Left lung (tissue), 10 donors: ENCODE results near the gene DDAH1. TPM values are rescaled to one million over a fixed set of nuclear protein-coding genes. Genes with fewer than 3 reads are reported as not detected.

Experiments
- ATAC-seq: fragments of 200-7000 bp; cut with Tn5 transposase; one replicate; pipeline ENCODE4 v1.9.1; 2020; ENCODE audit warnings: moderate library complexity
- DNase-seq, 4 donors: peaks; one replicate each; pipeline ENCODE4 v3.0.0-alpha.2; 2013 to 2020
- H3K27ac ChIP-seq, 2 donors: fragments of 200-600 bp; sonication (generic) in 1 of 2; one replicate each; pipeline versions ENCODE4 v1.5.0 to v1.8.0; 2020 to 2021
- H3K27me3 ChIP-seq, 2 donors: fragments of 200-600 bp; sonication (generic) in 1 of 2; one replicate each; pipeline versions ENCODE4 v1.5.0 to v1.8.0; 2020 to 2021
- H3K36me3 ChIP-seq, 2 donors: fragments of 200-600 bp; sonication (generic) in 1 of 2; one replicate each; pipeline versions ENCODE4 v1.5.0 to v1.8.0; 2020 to 2021
- H3K4me1 ChIP-seq, 2 donors: fragments of 200-600 bp; one replicate each; pipeline ENCODE4 v1.8.0; 2021
- H3K4me3 ChIP-seq, 2 donors: fragments of 200-600 bp; sonication (generic) in 1 of 2; one replicate each; pipeline versions ENCODE4 v1.5.0 to v1.8.0; 2020 to 2021; ENCODE audit warnings: mild to moderate bottlenecking in 1 of 2
- H3K9me3 ChIP-seq, 2 donors: fragments of 200-600 bp; sonication (generic) in 1 of 2; one replicate each; pipeline versions ENCODE4 v1.5.0 to v1.8.0; 2020 to 2021
- intact Hi-C, 2 donors: fragments of 100-400 bp; cut with DNase I; formaldehyde crosslinking; loops; one replicate each; pipeline versions ENCODE4 v1.11.2 to v1.14.2; 2022
- polyA plus RNA-seq, 6 donors: library from polyadenylated mRNA; unstranded; fragments of 120-200 nt; gene quantifications; one replicate each; pipeline ENCODE4 v1.2.1, GENCODE V29; 2013; ENCODE audit not compliant: insufficient read length in 6 of 6
- total RNA-seq, 2 donors: library from RNA; stranded (reverse); fragmentation: NEBNext Ultra II Directional; extraction: Animal tissue kit (Norgen Biotek cat#: 25700); gene quantifications; one replicate each; pipeline ENCODE4 v1.2.1, GENCODE V29; 2021
- TF ChIP-seq, protein P1 (sequence below), 2 donors: fragments of 200-600 bp; sonication (generic) in 1 of 2; IDR thresholded peaks; one replicate each; pipeline versions ENCODE4 v1.5.0 to v1.8.0; 2021; ENCODE audit warnings: antibody characterized with exemption in 2 of 2
- donor health status: DM: no; HTN: yes; CAD: no.
- donor health status: DM: no; HTN: no; CAD: no.

DDAH1 gene
- total and polyA plus RNA-seq, 8 donors = 71.5 to 121 (median 89.8) TPM

DNA sequence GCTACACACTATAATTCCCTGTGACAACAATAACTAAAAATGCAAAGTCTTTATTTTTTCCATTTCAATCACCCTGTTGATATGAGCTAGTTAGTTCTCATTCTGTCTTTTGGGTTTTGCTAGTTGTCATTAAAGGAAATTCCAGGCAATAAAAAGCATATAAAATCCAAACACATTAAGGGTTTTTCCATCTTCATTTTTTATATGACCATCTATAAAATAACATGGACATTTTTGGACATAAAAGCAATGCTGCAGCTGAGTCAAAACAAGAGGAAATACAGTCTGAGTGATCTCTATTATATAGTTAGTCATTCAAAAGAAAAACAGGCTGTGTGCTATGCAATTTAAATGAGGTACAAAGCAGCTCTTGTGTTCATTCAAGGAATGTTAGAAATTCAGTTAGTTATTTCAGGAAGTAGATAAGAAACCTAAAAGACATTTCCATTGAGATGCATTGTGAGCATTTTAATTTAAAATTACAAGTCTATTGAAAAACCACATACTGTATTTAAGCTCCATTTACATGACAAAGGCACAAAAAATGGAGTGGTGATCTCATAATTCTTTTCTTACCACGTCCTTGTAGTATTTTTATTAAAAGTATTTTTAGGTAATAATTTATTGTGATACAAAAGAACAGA is 121.2 kb downstream of the DDAH1 start:
- ATAC-seq (peak; percentile 59), DNase-seq (no peak)
- H3K4me3 ChIP-seq = no peak overlapping the region
- H3K4me1 ChIP-seq = peaks cover 0 to 14% of the 10 kb centered on the region in 2 donors
- H3K36me3 ChIP-seq = no peaks in the 10 kb centered on the region
- peak overlapping the region; percentile 20 to 41 for H3K27ac ChIP-seq
- TF ChIP-seq, protein P1, sequence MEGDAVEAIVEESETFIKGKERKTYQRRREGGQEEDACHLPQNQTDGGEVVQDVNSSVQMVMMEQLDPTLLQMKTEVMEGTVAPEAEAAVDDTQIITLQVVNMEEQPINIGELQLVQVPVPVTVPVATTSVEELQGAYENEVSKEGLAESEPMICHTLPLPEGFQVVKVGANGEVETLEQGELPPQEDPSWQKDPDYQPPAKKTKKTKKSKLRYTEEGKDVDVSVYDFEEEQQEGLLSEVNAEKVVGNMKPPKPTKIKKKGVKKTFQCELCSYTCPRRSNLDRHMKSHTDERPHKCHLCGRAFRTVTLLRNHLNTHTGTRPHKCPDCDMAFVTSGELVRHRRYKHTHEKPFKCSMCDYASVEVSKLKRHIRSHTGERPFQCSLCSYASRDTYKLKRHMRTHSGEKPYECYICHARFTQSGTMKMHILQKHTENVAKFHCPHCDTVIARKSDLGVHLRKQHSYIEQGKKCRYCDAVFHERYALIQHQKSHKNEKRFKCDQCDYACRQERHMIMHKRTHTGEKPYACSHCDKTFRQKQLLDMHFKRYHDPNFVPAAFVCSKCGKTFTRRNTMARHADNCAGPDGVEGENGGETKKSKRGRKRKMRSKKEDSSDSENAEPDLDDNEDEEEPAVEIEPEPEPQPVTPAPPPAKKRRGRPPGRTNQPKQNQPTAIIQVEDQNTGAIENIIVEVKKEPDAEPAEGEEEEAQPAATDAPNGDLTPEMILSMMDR (IDR thresholded peaks at IDR 0.05) = no peak
- intact Hi-C loops = no loop called here
- H3K27me3 ChIP-seq = no peaks in the 10 kb centered on the region
- H3K9me3 ChIP-seq = no peaks in the 10 kb centered on the region

DNA sequence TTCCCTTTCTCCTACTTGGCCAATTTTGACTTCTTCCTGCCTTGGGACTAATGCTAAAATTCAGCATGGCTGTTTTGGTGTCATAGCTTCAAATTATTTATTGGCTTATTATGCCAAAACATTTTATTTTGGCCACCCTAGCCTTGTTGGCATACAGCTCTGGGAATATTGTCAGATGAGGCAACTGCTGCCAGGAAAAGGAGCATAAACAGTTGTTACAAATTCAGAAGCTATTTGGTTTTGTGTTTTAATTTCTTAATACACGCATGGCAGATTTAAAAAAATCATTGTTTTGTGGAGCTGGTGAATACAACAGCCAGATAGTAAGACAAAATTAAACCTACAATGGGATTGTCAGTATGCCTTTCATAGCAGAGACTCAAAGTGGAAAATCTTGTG is 121.7 kb downstream of the DDAH1 start:
- Histone ChIP-seq H3K36me3 (no peaks in the 10 kb centered on the region), H3K27ac (peak overlapping the region; percentile 20 to 41), H3K4me3 (no peak overlapping the region), H3K4me1 (peaks cover 0 to 14% of the 10 kb centered on the region in 2 donors), H3K27me3 (no peaks in the 10 kb centered on the region), H3K9me3 (no peaks in the 10 kb centered on the region)
- no peak for ATAC-seq
- intact Hi-C loops = no loop called here
- no peak for DNase-seq
- TF ChIP-seq, protein P1 (IDR thresholded peaks at IDR 0.05) = no peak

DNA sequence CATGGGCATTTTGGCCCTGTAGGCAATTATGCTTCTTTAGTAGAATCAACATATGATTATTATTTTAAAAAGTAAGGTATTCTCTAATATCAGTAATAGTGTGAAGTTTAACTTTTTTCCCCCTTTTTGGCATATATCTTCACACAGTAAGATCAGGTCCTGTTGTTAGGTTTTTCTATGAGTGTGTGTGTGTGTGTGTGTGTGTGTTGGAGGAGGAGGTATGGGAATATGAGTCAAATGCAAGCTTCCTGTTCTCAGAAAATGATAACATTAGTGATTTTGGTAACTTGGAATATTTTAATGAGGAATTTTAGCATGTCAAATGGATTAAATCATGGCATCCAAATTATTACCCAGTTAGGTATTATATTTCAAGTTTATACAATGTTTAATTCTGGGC is 122.8 kb downstream of the DDAH1 start:
- no peak overlapping the region for H3K27ac ChIP-seq
- no peak overlapping the region for H3K4me3 ChIP-seq
- no peak for ATAC-seq
- TF ChIP-seq, protein P1 (IDR thresholded peaks at IDR 0.05) = no peak
- no peaks in the 10 kb centered on the region for H3K27me3 ChIP-seq
- no peak for DNase-seq
- peaks cover 0 to 14% of the 10 kb centered on the region in 2 donors for H3K4me1 ChIP-seq
- H3K9me3 ChIP-seq = no peaks in the 10 kb centered on the region
- intact Hi-C loops = no loop called here
- H3K36me3 ChIP-seq = no peaks in the 10 kb centered on the region

DNA sequence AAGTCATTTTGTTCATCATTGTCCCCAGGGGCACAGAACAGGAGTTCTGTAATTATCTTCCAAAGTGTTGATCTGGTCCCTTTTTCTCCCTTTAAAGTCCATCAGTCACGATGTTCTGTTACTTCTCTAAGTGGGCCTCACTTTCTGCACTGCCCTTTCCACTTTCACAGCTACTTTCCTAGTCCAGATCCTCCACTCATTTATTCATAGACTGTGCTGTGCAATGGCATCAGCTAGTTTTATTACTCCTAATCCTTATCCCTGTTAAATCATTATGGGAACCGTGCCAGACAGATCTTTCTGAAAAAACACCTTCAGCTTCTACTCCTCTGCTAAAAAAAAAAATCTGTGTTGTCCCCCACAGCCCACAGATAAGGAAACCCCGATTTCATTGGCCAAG is 124.5 kb downstream of the DDAH1 start:
- ATAC-seq (no peak), DNase-seq (no peak)
- Histone ChIP-seq H3K9me3 (no peaks in the 10 kb centered on the region), H3K4me3 (no peak overlapping the region), H3K27ac (no peak overlapping the region), H3K27me3 (no peaks in the 10 kb centered on the region), H3K36me3 (no peaks in the 10 kb centered on the region), H3K4me1 (peaks cover 0 to 14% of the 10 kb centered on the region in 2 donors)
- TF ChIP-seq, protein P1 (IDR thresholded peaks at IDR 0.05) = no peak
- intact Hi-C loops = no loop called here

DNA sequence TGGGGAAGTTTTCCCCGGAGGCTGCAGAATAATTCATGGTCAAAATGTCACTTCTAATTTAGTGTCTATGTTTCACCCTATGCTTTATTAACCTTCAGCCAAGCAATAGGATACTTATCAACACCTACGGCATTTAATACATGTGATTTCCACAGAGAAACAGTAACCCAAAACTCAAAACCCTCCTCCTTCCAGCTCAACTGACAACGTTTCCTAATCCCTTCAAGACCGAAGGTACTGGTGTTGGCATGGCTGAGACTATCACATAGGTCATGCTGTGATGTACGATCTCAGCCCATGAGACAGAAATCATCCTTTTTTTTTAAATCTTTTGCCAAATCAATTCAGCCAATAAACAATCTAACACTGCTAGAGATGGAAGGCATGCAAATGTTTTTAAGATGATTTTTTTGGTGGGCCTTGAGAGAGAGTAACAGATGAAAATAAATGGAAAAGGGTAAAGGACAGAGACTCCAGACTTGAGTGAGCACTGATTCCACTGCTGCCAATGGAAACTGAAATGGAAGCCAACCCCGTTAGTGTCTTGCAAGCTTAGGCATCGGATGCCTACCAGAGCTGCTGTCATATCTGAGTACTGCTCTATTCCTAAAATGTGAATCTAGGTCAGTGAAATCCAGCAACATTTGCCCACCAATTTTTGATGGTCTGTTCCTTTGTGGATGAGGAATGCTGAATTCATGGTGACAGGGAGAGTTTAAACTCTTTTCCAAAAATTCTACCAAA is 125.1 kb downstream of the DDAH1 start:
- Histone ChIP-seq H3K4me3 (no peak overlapping the region), H3K27ac (no peak overlapping the region), H3K27me3 (no peaks in the 10 kb centered on the region), H3K36me3 (no peaks in the 10 kb centered on the region), H3K9me3 (no peaks in the 10 kb centered on the region), H3K4me1 (peaks cover 0 to 14% of the 10 kb centered on the region in 2 donors)
- no peak for DNase-seq
- intact Hi-C loops = no loop called here
- TF ChIP-seq, protein P1 (IDR thresholded peaks at IDR 0.05) = no peak
- ATAC-seq = no peak
